GM19035 (cell line): ENCODE results near the gene GFPT2.

ENCODE experiments used
- ATAC-seq: cut with Tn5 transposase; IDR thresholded peaks from one replicate; pipeline ENCODE4 v1.9.1; 2021; ENCODE audit not compliant: unreplicated experiment

Gene GFPT2

DNA sequence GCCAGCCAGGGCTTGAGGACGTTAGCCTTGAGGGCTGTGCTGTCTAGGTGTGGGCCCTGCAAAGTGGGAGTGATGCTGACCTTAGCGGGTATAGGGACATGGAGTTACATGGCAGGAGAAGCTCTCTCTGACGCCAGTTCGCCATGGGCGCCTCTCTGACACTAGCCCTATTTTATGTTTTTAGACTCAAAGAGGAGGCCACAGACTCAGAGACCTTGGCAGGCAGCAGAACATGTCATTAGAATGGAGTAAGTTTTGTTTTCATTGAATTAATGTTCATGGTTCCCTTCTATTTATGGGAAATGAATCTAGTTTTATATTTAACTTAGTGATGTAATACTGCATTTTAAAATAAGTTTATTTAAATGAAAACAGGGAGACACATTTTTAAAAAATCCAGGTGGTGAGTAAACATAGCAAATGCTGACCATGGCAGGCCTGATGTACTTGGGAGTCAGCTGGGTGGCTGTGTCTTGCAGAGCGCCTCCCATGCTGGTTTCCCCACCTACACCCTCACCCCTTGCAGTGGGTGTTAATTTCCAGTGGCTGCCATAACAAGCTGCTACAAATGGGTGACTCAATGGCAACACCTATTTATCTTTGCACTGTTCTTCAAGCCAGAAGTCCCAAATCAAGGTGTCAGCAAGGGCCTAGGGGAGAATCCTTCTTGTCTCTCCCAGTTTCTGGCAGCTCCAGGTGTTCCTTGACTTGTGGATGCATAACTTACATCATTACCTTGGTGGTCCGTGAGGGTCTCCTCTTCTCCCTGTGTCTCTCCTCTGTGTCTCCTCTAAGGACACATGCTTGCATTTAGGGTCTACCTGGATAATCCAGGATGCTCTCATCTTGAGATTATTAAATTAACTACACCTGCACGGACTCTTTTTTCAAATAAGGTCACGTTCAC, 25.6 kb upstream of the GFPT2 start:
- no peak for ATAC-seq

DNA sequence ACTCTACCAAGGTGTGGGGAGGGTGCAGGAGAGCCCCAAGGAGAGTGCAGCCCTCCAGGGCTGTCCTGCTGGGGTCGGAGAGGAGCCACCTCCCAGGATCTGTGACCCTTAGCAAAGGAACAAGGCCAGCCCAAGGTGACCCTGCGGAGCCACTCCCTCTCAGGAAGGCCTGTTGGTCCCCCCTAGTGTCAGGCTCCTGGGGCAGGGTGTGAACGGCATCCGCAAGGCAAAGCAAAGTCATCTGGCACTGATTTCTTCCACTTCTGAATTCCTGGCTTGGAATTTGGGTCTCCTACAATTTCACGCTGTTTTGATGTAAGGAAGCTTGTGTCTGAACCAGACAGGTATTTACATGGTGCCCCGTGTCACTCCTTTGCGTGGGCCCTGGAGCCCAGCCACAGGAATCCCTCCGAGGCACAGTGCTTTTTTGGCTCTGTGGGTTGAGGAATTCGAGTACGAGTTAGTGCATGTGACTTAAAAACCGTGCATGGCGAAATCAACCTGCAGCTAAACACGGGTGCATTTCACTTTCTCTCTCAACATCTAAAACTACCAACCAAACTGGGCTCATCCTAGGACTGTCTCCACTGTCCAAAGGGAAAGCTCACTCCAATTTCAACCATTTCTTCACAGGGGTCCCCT, 24.5 kb upstream of the GFPT2 start:
- no peak for ATAC-seq

- ATAC-seq = no peak
Measured at GRCh38 chr5:180376511-180376910, 23.4 kb upstream of the GFPT2 start.

DNA sequence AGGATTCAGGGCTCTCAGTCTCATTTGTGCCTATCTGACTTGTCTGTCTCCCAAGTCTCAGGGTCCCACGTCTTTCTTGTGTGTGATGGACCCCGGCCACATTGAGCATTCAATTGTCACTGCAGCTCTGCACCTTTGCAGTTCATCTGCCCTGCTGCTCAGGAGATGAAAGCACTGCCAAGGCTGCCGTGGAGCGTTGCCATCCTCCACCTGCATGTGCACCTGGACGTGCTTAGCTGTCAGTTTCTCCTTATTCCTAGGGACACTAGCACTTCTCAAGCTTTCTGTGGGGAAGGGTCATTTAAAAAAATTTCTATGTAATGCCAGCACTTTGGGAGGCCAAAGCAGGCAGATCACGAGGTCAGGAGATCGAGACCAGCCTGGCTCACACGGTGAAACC, 22.8 kb upstream of the GFPT2 start:
- ATAC-seq = no peak

- ATAC-seq = no peak
Measured at GRCh38 chr5:180375291-180375690, 22.2 kb upstream of the GFPT2 start.

GRCh38 chr5:180373870-180374269, 20.7 kb upstream of the GFPT2 start:
- no peak for ATAC-seq

DNA sequence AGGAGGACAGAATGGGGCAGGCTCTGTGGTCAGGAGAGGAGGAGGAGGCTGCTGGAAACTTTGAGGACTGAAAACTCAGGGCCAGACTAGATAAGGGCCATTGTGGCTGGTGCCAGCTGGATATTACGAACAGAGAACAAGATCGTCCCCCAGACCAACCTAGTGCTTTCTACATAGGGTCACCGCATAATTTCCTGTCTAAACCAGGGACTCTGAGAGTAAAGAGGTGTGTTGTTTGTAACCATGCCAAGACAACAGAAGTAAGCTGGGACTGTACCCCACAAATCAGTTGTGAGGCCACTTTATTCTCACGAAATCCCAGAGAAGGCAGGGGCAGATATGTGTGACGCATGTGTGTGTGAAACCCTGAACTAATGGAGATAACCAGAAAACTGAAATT, 20.3 kb upstream of the GFPT2 start:
- ATAC-seq = no peak

- ATAC-seq = no peak
Measured at GRCh38 chr5:180371949-180372348, 18.8 kb upstream of the GFPT2 start.

DNA sequence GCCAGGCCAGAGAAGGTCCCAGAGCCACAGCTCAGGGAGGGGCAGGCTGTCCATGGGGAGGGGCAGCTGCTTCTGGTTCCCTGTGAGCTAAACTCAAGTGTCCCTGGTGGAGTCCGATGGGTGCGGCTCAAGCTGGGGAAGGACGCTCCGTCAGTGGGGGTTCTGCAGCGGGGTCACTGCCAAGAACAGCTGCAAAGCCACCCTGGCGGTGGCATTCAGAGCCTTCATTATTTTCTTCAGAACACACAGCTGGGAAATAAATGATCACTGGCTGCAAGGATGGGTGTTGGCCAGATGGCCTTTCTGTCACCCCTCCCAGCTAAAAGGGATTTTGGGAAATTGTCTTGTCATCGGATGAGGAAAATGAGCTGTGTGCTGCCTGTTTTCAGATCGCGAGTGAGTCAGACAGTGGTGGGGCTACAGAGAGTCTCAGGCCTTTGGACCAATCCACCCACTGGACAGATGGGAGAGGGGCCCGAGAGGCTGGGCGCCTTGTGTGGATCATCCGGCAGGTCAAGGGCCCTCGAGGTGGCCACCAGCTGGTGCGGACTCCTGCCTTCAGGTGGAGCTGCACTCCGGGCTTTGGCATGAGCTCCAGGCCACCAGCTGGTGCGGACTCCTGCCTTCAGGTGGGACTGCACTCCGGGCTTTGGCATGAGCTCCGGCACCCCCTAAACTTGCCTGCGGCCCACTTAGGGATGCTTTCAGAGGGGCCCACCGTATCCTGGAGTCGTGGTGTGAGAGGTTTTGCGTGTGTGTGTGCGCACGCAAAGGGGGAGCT, 17.9 kb upstream of the GFPT2 start:
- ATAC-seq = no peak

DNA sequence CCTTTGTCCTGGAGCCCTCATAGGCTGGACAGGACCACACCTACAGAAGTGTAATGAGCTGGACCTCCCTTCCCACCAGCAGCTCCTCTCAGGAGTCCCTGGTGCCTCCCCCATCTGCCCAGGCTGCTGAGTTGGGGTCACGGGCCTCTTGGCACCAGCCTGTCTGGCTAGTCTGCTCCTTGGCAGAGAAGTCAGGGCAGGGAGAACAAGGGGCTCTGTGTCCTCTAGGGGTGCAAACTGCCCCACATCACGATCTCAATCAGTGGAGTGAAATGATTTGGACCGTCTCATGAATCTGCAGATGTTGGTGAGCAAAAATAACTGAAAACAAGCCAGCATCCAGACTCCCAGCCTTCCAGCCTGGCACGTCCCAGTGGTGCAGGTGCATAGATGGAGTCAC, 14.9 kb upstream of the GFPT2 start:
- no peak for ATAC-seq

DNA sequence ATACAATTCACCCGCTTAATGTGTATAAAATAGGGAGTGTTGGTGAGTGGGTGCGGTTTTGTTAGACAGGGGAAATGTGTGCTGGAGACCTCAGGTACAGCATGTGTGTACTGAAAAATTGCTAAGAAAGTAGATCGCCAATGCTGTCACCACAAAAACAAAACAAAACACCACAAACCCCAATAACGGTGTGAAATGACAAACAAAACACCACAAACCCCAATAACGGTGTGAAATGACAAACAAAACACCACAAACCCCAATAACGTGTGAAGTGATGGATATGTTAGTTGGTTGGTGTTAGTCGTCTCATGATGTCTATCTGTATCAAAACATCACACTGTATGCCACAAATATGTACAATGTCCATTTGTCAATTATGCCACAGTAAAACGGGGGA, 14.2 kb upstream of the GFPT2 start:
- ATAC-seq = no peak

- ATAC-seq = no peak
Measured at GRCh38 chr5:180366326-180366725, 13.2 kb upstream of the GFPT2 start.

DNA sequence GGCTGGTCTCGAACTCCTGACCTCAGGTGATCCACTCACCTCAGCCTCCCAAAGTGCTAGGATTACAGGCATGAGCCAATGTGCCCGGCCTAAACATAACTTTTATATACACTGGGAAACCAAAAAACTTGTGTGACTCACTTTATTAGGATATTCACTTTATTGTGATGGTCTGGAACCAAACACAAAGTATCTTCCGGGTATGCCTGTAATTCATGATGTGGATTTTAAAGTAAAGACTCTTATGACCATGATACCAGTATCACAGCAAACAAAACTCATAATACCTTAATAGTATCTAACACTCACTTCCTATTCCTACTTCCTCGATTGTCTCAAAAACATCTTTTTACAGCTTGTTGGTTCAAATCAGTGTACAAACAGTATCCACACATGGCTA, 12.7 kb upstream of the GFPT2 start:
- no peak for ATAC-seq

DNA sequence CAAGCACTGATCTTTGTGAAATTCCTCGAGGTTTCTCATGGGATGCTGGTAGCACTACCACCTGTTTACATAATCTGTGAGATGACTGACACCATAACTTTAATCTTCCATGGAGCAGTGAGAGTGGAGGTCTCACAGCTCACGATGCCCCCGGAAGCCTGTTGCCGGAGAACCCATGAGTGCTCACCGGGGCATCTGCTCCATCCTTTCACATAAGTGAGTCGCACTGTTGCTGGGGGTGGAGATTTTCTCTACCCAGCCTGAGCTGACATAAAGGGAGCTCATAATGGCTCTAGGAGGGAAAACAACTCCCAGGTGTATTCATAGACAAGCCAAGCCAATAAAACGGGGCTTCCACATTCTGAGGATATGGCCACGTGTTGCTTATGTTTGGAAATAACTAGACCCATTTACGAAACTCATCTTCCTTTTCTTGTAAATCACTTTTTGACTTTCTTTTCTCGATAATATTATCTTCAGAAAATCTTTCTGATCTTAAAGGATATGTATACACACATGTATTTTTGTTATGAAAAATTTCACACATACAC, 11.2 kb upstream of the GFPT2 start:
- no peak for ATAC-seq

GRCh38 chr5:180360078-180360957, 7.2 kb upstream of the GFPT2 start:
- ATAC-seq = no peak

- no peak for ATAC-seq
Measured at GRCh38 chr5:180358694-180359093, 5.6 kb upstream of the GFPT2 start.

- no peak for ATAC-seq
Measured at GRCh38 chr5:180358179-180358578, 5.0 kb upstream of the GFPT2 start.

DNA sequence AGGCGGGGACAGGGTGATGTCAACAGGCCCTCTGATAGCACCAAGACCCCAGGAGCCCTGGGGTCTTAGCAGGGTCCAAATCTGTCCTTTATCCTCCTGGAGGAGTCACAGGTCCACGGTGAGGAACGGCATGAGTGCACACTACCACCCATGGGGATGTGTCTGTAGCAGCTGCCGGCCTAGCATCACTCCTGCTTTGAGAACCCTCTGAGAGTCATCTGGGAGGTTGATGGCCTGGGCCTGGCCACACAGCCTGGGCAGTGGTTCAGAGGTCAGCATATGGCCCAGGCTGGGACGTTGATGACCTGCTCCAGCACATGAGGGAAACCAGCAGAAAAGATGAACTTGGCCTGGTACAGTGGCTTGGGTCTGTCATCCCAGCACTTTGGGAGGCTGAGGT, 1.8 kb upstream of the GFPT2 start:
- ATAC-seq = no peak

GRCh38 chr5:180353980-180354452, 880 bp upstream of the GFPT2 start:
- ATAC-seq = no peak
